Naive thymus-derived CD8-positive, alpha-beta T cell (primary cell): ENCODE measurements around the gene TRAPPC14. TPM values are rescaled to one million over a fixed set of nuclear protein-coding genes. Genes with fewer than 3 reads are reported as not detected.

Experiments used
- ATAC-seq, 2 donors: fragments of 150-1000 bp; cut with Tn5 transposase in 1 of 2; sonication (Bioruptor Pico), chemical (Tn5 transposase) in 1 of 2; 1 replicate in 1 of 2; 2 replicates in 1 of 2; pipeline ENCODE4 v1.10.0; 2021; ENCODE audit warnings: mild to moderate bottlenecking in 2 of 2, moderate library complexity in 2 of 2
- POLR2A ChIA-PET: fragments of 350-600 bp; sonication (Branson Sonifier 250); formaldehyde crosslinking; loops from one replicate; lab custom pipeline; 2021; ENCODE audit warnings: antibody characterized with exemption; lab: Charles Lee
- DNase-seq, 10 donors: peaks; one replicate each; pipeline versions ENCODE4 v3.0.0 to v3.0.0-alpha.2; 2020 to 2022
- H3K27ac Mint-ChIP-seq, 10 donors: one replicate each; pipeline ENCODE4 v1.8.0; 2020 to 2022; ENCODE audit warnings: mild to moderate bottlenecking in 10 of 10, mixed read lengths in 10 of 10, moderate library complexity in 4 of 10, inconsistent platforms in 1 of 10
- H3K27me3 Mint-ChIP-seq, 5 donors: one replicate each; pipeline ENCODE4 v1.8.0; 2021 to 2022; ENCODE audit warnings: mixed read lengths in 5 of 5
- H3K36me3 Mint-ChIP-seq, 3 donors: one replicate each; pipeline ENCODE4 v1.8.0; 2020 to 2022; ENCODE audit warnings: mixed read lengths in 3 of 3, mild to moderate bottlenecking in 2 of 3, inconsistent platforms in 1 of 3
- H3K4me1 Mint-ChIP-seq, 4 donors: one replicate each; pipeline ENCODE4 v1.8.0; 2021 to 2022; ENCODE audit warnings: mixed read lengths in 4 of 4
- H3K4me3 Mint-ChIP-seq, 10 donors: one replicate each; pipeline ENCODE4 v1.8.0; 2020 to 2022; ENCODE audit warnings: mild to moderate bottlenecking in 10 of 10, mixed read lengths in 10 of 10, moderate library complexity in 6 of 10, inconsistent platforms in 1 of 10
- H3K9me3 Mint-ChIP-seq, 9 donors: one replicate each; pipeline ENCODE4 v1.8.0; 2020 to 2022; ENCODE audit warnings: mixed read lengths in 9 of 9, mild to moderate bottlenecking in 3 of 9, inconsistent platforms in 1 of 9, moderate library complexity in 1 of 9
- microRNA-seq: library from miRNA; unstranded; fragments of <30 nt; microRNA quantifications from one replicate; pipeline ENCODE4 v1.2.0, GENCODE V29; 2022; ENCODE audit warnings: borderline microRNAs expressed
- polyA plus RNA-seq, 3 donors: library from polyadenylated mRNA; unstranded; fragments of 300-500 nt; fragmentation: Illumina TruSeq; gene quantifications; one replicate each; pipeline ENCODE4 v1.2.3, GENCODE V29; 2021
- total RNA-seq, 8 experiments: library from RNA in 2 of 8; stranded (reverse) in 2 of 8; gene quantifications; one replicate each; pipeline ENCODE4 v1.2.3 and lab custom pipeline; 2021 to 2026

TRAPPC14 gene
- total and polyA plus RNA-seq, 5 experiments from 2014 or later: 2.1 to 109 (median 4.5) TPM

DNA sequence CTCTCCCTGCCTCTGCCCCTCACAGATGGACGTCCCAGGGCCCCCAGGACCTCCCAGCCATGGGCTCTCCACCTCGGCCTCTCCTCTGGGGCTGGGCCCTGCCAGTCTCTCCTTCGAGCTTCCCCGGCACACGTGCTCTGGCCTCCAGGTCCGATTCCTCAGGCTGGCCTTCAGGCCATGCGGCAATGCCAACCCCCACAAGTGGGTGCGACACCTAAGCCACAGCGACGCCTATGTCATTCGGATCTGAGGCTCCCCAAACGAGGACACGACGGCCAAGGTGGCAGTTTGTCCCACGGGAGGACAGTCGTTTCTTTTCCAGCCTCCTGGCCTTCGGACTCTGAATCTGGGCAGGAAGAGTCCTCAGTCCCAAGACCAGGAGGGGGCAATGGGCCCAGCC lies 51.9 kb downstream of the TRAPPC14 start:
- POLR2A ChIA-PET: interaction anchor here (0.5 to 1.1 kb wide), 2 partner anchors 13 to 75 kb away, joined by 3 read pairs; no protein-coding TSS in a partner anchor
- no peak for ATAC-seq
- no peak overlapping the region for H3K4me3 Mint-ChIP-seq
- no peaks in the 10 kb centered on the region for H3K9me3 Mint-ChIP-seq
- no peaks in the 10 kb centered on the region for H3K27me3 Mint-ChIP-seq
- H3K27ac Mint-ChIP-seq: peak overlapping the region in 1 of 10 donors; percentile 78
- peaks cover 0 to 50% (median 7%) of the 10 kb centered on the region in 3 donors for H3K36me3 Mint-ChIP-seq
- peaks cover 3 to 11% (median 6%) of the 10 kb centered on the region in 4 donors for H3K4me1 Mint-ChIP-seq
- no peak for DNase-seq

DNA sequence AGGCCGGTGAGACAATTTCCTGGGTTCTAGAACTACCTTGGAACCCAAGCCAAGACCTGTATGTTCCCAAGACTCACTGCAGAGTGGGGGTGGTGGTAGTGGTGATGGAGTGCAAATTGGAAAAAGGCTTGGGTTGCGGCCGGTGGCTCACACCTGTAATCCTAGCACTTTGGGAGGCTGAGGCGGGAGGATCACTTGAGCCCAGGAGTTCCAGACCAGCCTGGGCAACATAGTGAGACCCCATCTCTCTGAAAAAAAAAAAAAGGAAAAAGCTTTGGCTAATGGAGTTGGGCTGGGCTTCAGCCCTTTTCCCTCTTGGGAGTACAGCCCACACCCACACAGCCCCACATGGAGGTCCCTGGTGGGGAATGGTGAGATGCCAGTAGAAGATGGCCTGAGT lies 53.0 kb downstream of the TRAPPC14 start:
- H3K4me1 Mint-ChIP-seq: peaks cover 7 to 13% (median 11%) of the 10 kb centered on the region in 4 donors
- no peaks in the 10 kb centered on the region for H3K27me3 Mint-ChIP-seq
- H3K9me3 Mint-ChIP-seq: no peaks in the 10 kb centered on the region
- ATAC-seq (no peak), DNase-seq (no peak)
- no peak overlapping the region for H3K4me3 Mint-ChIP-seq
- POLR2A ChIA-PET: interaction anchor here (1.1 to 6.9 kb wide), 2 partner anchors 14 to 18 kb away, joined by 3 to 252 read pairs; partner anchors contain the start of genes CNPY4, MBLAC1 and TAF6
- H3K36me3 Mint-ChIP-seq: peaks cover 0 to 39% (median 4%) of the 10 kb centered on the region in 3 donors
- H3K27ac Mint-ChIP-seq: peak overlapping the region in 1 of 10 donors; percentile 25

Small RNA genes within 50 kb of the gene (microRNA-seq; reads per million reads assigned to microRNA genes)
- not detected for gene MIR4658

Other genes with a start within 250 kb of the TRAPPC14 start
- gene TRIM4, start 239.2 kb downstream of the TRAPPC14 start, total RNA-seq: 10 to 100 TPM; 68.4 to 70.6 TPM
- 10 to 100 TPM; 22.2 to 32.2 (median 31.0) TPM for gene TRIM4, start 239.2 kb downstream of the TRAPPC14 start, polyA plus RNA-seq
- gene GJC3, start 229.1 kb downstream of the TRAPPC14 start, total RNA-seq: 1 to 10 TPM; 1.6 to 1.7 TPM
- gene GJC3, start 229.1 kb downstream of the TRAPPC14 start, polyA plus RNA-seq: 1 to 10 TPM in 1 of 3 donors, under 1 TPM in 1, not detected in 1; 0.42 to 2.0 TPM
- not detected for gene AZGP1, start 182.7 kb downstream of the TRAPPC14 start, total RNA-seq
- not detected for gene AZGP1, start 182.7 kb downstream of the TRAPPC14 start, polyA plus RNA-seq
- gene ZKSCAN1, start 143.1 kb downstream of the TRAPPC14 start, total RNA-seq: 100 to 1,000 TPM; 104 to 108 TPM
- gene ZKSCAN1, start 143.1 kb downstream of the TRAPPC14 start, polyA plus RNA-seq: 10 to 100 TPM; 39.1 to 63.6 (median 47.1) TPM
- 10 to 100 TPM in 1 of 2 experiments, 1 to 10 TPM in 1; 8.3 to 10.5 TPM for gene ZSCAN21, start 108.9 kb downstream of the TRAPPC14 start, total RNA-seq
- 10 to 100 TPM in 1 of 3 donors, 1 to 10 TPM in 2; 5.2 to 11.2 (median 8.2) TPM for gene ZSCAN21, start 108.9 kb downstream of the TRAPPC14 start, polyA plus RNA-seq
- gene ZNF3, start 77.0 kb downstream of the TRAPPC14 start, total RNA-seq: 10 to 100 TPM; 42.7 to 48.8 TPM
- 10 to 100 TPM; 17.4 to 28.4 (median 20.2) TPM for gene ZNF3, start 77.0 kb downstream of the TRAPPC14 start, polyA plus RNA-seq
- 10 to 100 TPM; 72.0 to 80.2 TPM for gene COPS6, start 69.8 kb downstream of the TRAPPC14 start, total RNA-seq
- gene COPS6, start 69.8 kb downstream of the TRAPPC14 start, polyA plus RNA-seq: 100 to 1,000 TPM; 107 to 145 (median 121) TPM
- gene MCM7, start 57.3 kb downstream of the TRAPPC14 start, total RNA-seq: 100 to 1,000 TPM; 159 to 161 TPM
- 10 to 100 TPM; 28.7 to 46.6 (median 40.1) TPM for gene MCM7, start 57.3 kb downstream of the TRAPPC14 start, polyA plus RNA-seq
- gene AP4M1, start 57.1 kb downstream of the TRAPPC14 start, total RNA-seq: 10 to 100 TPM in 1 of 2 experiments, 1 to 10 TPM in 1; 7.5 to 10.9 TPM
- 1 to 10 TPM; 1.7 to 3.6 (median 2.3) TPM for gene AP4M1, start 57.1 kb downstream of the TRAPPC14 start, polyA plus RNA-seq
- 10 to 100 TPM; 61.6 to 68.7 TPM for gene TAF6, start 39.4 kb downstream of the TRAPPC14 start, total RNA-seq
- gene TAF6, start 39.4 kb downstream of the TRAPPC14 start, polyA plus RNA-seq: 10 to 100 TPM; 21.3 to 39.0 (median 31.5) TPM
- gene CNPY4, start 39.1 kb downstream of the TRAPPC14 start, total RNA-seq: 10 to 100 TPM; 99.0 to 99.6 TPM
- 10 to 100 TPM; 19.8 to 23.5 (median 20.6) TPM for gene CNPY4, start 39.1 kb downstream of the TRAPPC14 start, polyA plus RNA-seq
- 1 to 10 TPM; 5.6 to 7.2 TPM for gene MBLAC1, start 31.8 kb downstream of the TRAPPC14 start, total RNA-seq
- gene MBLAC1, start 31.8 kb downstream of the TRAPPC14 start, polyA plus RNA-seq: 1 to 10 TPM; 2.1 to 2.3 (median 2.1) TPM
- 100 to 1,000 TPM; 170 to 206 TPM for gene LAMTOR4, start 9.8 kb downstream of the TRAPPC14 start, total RNA-seq
- gene LAMTOR4, start 9.8 kb downstream of the TRAPPC14 start, polyA plus RNA-seq: 100 to 1,000 TPM; 403 to 435 (median 430) TPM
- gene GAL3ST4, start 9.9 kb upstream of the TRAPPC14 start, total RNA-seq: 10 to 100 TPM; 37.0 to 39.1 TPM
- gene GAL3ST4, start 9.9 kb upstream of the TRAPPC14 start, polyA plus RNA-seq: 1 to 10 TPM; 4.0 to 6.5 (median 5.4) TPM
- gene GPC2, start 18.7 kb upstream of the TRAPPC14 start, total RNA-seq: 10 to 100 TPM; 39.0 to 40.1 TPM
- gene GPC2, start 18.7 kb upstream of the TRAPPC14 start, polyA plus RNA-seq: 1 to 10 TPM in 1 of 3 donors, under 1 TPM in 2; 0.09 to 1.1 (median 0.42) TPM
- gene STAG3, start 19.2 kb upstream of the TRAPPC14 start, total RNA-seq: 10 to 100 TPM; 12.0 to 12.1 TPM
- gene STAG3, start 19.2 kb upstream of the TRAPPC14 start, polyA plus RNA-seq: 1 to 10 TPM; 6.0 to 8.6 (median 6.9) TPM
- 10 to 100 TPM; 81.5 to 83.8 TPM for gene PVRIG, start 61.2 kb upstream of the TRAPPC14 start, total RNA-seq
- gene PVRIG, start 61.2 kb upstream of the TRAPPC14 start, polyA plus RNA-seq: 10 to 100 TPM; 79.1 to 85.4 (median 84.7) TPM
- not detected for gene SPDYE3, start 149.0 kb upstream of the TRAPPC14 start, total RNA-seq
- 10 to 100 TPM in 1 of 3 donors, 1 to 10 TPM in 2; 4.8 to 10.9 (median 7.7) TPM for gene SPDYE3, start 149.0 kb upstream of the TRAPPC14 start, polyA plus RNA-seq
- gene PILRB, start 199.4 kb upstream of the TRAPPC14 start, total RNA-seq: 100 to 1,000 TPM; 129 to 130 TPM
- gene PILRB, start 199.4 kb upstream of the TRAPPC14 start, polyA plus RNA-seq: 10 to 100 TPM in 1 of 3 donors, 1 to 10 TPM in 2; 2.5 to 14.6 (median 3.3) TPM
- 10 to 100 TPM in 1 of 2 experiments, 1 to 10 TPM in 1; 8.6 to 10.6 TPM for gene PILRA, start 214.8 kb upstream of the TRAPPC14 start, total RNA-seq
- gene PILRA, start 214.8 kb upstream of the TRAPPC14 start, polyA plus RNA-seq: under 1 TPM; 0.35 to 0.63 (median 0.60) TPM